BLaER1 (cell line): ENCODE data around the gene GJB2.
"Not testable (repeated sequence)": the region's sequence is repeated elsewhere in the genome, so short reads cannot be mapped to it uniquely, and the experiment has no call there.

ENCODE experiments used
- H3K27ac ChIP-seq: shearing (Covaris generic); formaldehyde crosslinking; 2 replicates; pipeline ENCODE4 v1.8.1; 2022
- H3K27me3 ChIP-seq: shearing (Covaris generic); formaldehyde crosslinking; 2 replicates; pipeline ENCODE4 v1.8.1; 2022
- H3K36me3 ChIP-seq: shearing (Covaris generic); formaldehyde crosslinking; 2 replicates; pipeline ENCODE4 v1.8.1; 2022
- H3K4me1 ChIP-seq: shearing (Covaris generic); formaldehyde crosslinking; 2 replicates; pipeline ENCODE4 v1.8.1; 2022
- H3K4me2 ChIP-seq: shearing (Covaris generic); formaldehyde crosslinking; 2 replicates; pipeline ENCODE4 v1.8.1; 2022
- H3K4me3 ChIP-seq: shearing (Covaris generic); formaldehyde crosslinking; 2 replicates; pipeline ENCODE4 v1.8.1; 2022
- H3K9ac ChIP-seq: shearing (Covaris generic); formaldehyde crosslinking; 2 replicates; pipeline ENCODE4 v1.8.1; 2022
- H3K9me3 ChIP-seq: shearing (Covaris generic); formaldehyde crosslinking; 2 replicates; pipeline ENCODE4 v1.8.1; 2022
- H4K20me1 ChIP-seq: shearing (Covaris generic); formaldehyde crosslinking; 2 replicates; pipeline ENCODE4 v1.8.1; 2022
- Cebpa-rat ChIP-seq: shearing (Covaris generic); IDR thresholded peaks from 2 replicates; pipeline ENCODE4 v1.8.1; 2022

Gene GJB2

GRCh38 chr13:20156702-20157101, 36.0 kb downstream of the GJB2 start:
- TF ChIP-seq Cebpa-rat: no peak
- Histone ChIP-seq H3K4me1 (peaks cover 31% of the 10 kb centered on the region), H3K27me3 (peaks cover 46% of the 10 kb centered on the region), H4K20me1 (peaks cover 34% of the 10 kb centered on the region), H3K27ac (no peak overlapping the region), H3K4me3 (no peak overlapping the region), H3K4me2 (peak overlapping the region; percentile 45), H3K36me3 (no peaks in the 10 kb centered on the region), H3K9me3 (no peaks in the 10 kb centered on the region), H3K9ac (no peak overlapping the region)

- not testable (repeated sequence) for H3K4me2 ChIP-seq, H3K4me3 ChIP-seq, H3K9me3 ChIP-seq, H3K27ac ChIP-seq, H4K20me1 ChIP-seq, H3K36me3 ChIP-seq, H3K9ac ChIP-seq
- Histone ChIP-seq H3K4me1 (peaks cover 16% of the 10 kb centered on the region), H3K27me3 (peaks cover 12% of the 10 kb centered on the region)
Observed at GRCh38 chr13:20153290-20153689, 39.4 kb downstream of the GJB2 start.

- no peak for TF ChIP-seq Cebpa-rat
- H4K20me1 ChIP-seq: no peaks in the 10 kb centered on the region
- H3K4me3 ChIP-seq: no peak overlapping the region
- H3K4me1 ChIP-seq: peaks cover 7% of the 10 kb centered on the region
- no peaks in the 10 kb centered on the region for H3K9me3 ChIP-seq
- H3K27ac ChIP-seq: no peak overlapping the region
- no peak overlapping the region for H3K9ac ChIP-seq
- 0 out of 2 replicates have a peak, but pooled peaks cover 4% of the 10 kb centered on the region for H3K27me3 ChIP-seq
- no peaks in the 10 kb centered on the region for H3K36me3 ChIP-seq
- H3K4me2 ChIP-seq: no peak overlapping the region
Observed at GRCh38 chr13:20151612-20152011, 41.1 kb downstream of the GJB2 start.

GRCh38 chr13:20151016-20151415, 41.7 kb downstream of the GJB2 start:
- Histone ChIP-seq H3K4me3 (no peak overlapping the region), H3K27me3 (0 out of 2 replicates have a peak, but pooled peaks cover 4% of the 10 kb centered on the region), H3K27ac (no peak overlapping the region), H4K20me1 (no peaks in the 10 kb centered on the region), H3K4me2 (no peak overlapping the region), H3K9me3 (no peaks in the 10 kb centered on the region), H3K4me1 (peaks cover 1% of the 10 kb centered on the region), H3K9ac (no peak overlapping the region), H3K36me3 (no peaks in the 10 kb centered on the region)
- TF ChIP-seq Cebpa-rat: no peak

- Histone ChIP-seq H3K27me3 (0 out of 2 replicates have a peak, but pooled peaks cover 4% of the 10 kb centered on the region), H3K4me2 (no peak overlapping the region), H3K36me3 (no peaks in the 10 kb centered on the region), H3K4me1 (no peaks in the 10 kb centered on the region), H4K20me1 (no peaks in the 10 kb centered on the region), H3K27ac (no peak overlapping the region), H3K9me3 (no peaks in the 10 kb centered on the region), H3K4me3 (no peak overlapping the region), H3K9ac (no peak overlapping the region)
- TF ChIP-seq Cebpa-rat: no peak
Observed at GRCh38 chr13:20150561-20150960, 42.2 kb downstream of the GJB2 start.

- H3K27me3 ChIP-seq: 0 out of 2 replicates have a peak, but pooled peaks cover 4% of the 10 kb centered on the region
- no peak for TF ChIP-seq Cebpa-rat
- no peak overlapping the region for H3K4me2 ChIP-seq
Observed at GRCh38 chr13:20149762-20150161, 43.0 kb downstream of the GJB2 start.

GRCh38 chr13:20148501-20149183, 44.1 kb downstream of the GJB2 start:
- Histone ChIP-seq H3K9me3 (no peaks in the 10 kb centered on the region), H3K4me2 (no peak overlapping the region)
- TF ChIP-seq Cebpa-rat: no peak

More at GRCh38 chr13:20149762-20150161, 43.0 kb downstream of the GJB2 start:
- Histone ChIP-seq H3K9ac (no peak overlapping the region), H3K36me3 (no peaks in the 10 kb centered on the region), H4K20me1 (no peaks in the 10 kb centered on the region), H3K9me3 (no peaks in the 10 kb centered on the region), H3K4me3 (no peak overlapping the region), H3K4me1 (no peaks in the 10 kb centered on the region), H3K27ac (no peak overlapping the region)

GRCh38 chr13:20146381-20146780, 46.4 kb downstream of the GJB2 start:
- H3K4me3 ChIP-seq: no peak overlapping the region
- H3K27me3 ChIP-seq: 0 out of 2 replicates have a peak, but pooled peaks cover 4% of the 10 kb centered on the region
- H4K20me1 ChIP-seq: no peaks in the 10 kb centered on the region
- no peaks in the 10 kb centered on the region for H3K36me3 ChIP-seq
- H3K4me1 ChIP-seq: no peaks in the 10 kb centered on the region
- no peak overlapping the region for H3K4me2 ChIP-seq
- no peak overlapping the region for H3K27ac ChIP-seq
- no peak overlapping the region for H3K9ac ChIP-seq
- TF ChIP-seq Cebpa-rat: no peak
- H3K9me3 ChIP-seq: peaks cover 5% of the 10 kb centered on the region; the same call in 1 of the 2 replicates

More at GRCh38 chr13:20148501-20149183, 44.1 kb downstream of the GJB2 start:
- 0 out of 2 replicates have a peak, but pooled peaks cover 4% of the 10 kb centered on the region for H3K27me3 ChIP-seq
- no peaks in the 10 kb centered on the region for H3K4me1 ChIP-seq
- no peak overlapping the region for H3K4me3 ChIP-seq
- no peak overlapping the region for H3K27ac ChIP-seq
- H3K9ac ChIP-seq: no peak overlapping the region
- H4K20me1 ChIP-seq: no peaks in the 10 kb centered on the region
- no peaks in the 10 kb centered on the region for H3K36me3 ChIP-seq

GRCh38 chr13:20145521-20145920, 47.2 kb downstream of the GJB2 start:
- 0 out of 2 replicates have a peak, but pooled peaks cover 4% of the 10 kb centered on the region for H3K27me3 ChIP-seq

GRCh38 chr13:20144141-20144850, 48.4 kb downstream of the GJB2 start:
- Histone ChIP-seq H3K27me3 (0 out of 2 replicates have a peak, but pooled peaks cover 4% of the 10 kb centered on the region), H3K4me3 (no peak overlapping the region), H3K36me3 (no peaks in the 10 kb centered on the region), H3K9me3 (peaks cover 5% of the 10 kb centered on the region; the same call in 1 of the 2 replicates), H3K4me2 (no peak overlapping the region), H3K9ac (no peak overlapping the region), H3K27ac (no peak overlapping the region), H4K20me1 (no peaks in the 10 kb centered on the region), H3K4me1 (no peaks in the 10 kb centered on the region)
- TF ChIP-seq Cebpa-rat: no peak

More at GRCh38 chr13:20145521-20145920, 47.2 kb downstream of the GJB2 start:
- Histone ChIP-seq H3K36me3 (no peaks in the 10 kb centered on the region), H3K9me3 (peaks cover 5% of the 10 kb centered on the region; the same call in 1 of the 2 replicates), H3K4me1 (no peaks in the 10 kb centered on the region), H3K4me2 (no peak overlapping the region), H4K20me1 (no peaks in the 10 kb centered on the region), H3K9ac (no peak overlapping the region), H3K27ac (no peak overlapping the region), H3K4me3 (no peak overlapping the region)
- no peak for TF ChIP-seq Cebpa-rat
